Inflammatory macrophage treated with lipopolysaccharide for 4 hours (primary cell): Measurements from ENCODE around the gene SLC15A1.
"Not testable (repeated sequence)": the region's sequence is repeated elsewhere in the genome, so short reads cannot be mapped to it uniquely, and the experiment has no call there.

Source experiments
- DNase-seq: peaks from one replicate; pipeline ENCODE4 v3.0.0-alpha.2; 2020

Gene SLC15A1

DNA sequence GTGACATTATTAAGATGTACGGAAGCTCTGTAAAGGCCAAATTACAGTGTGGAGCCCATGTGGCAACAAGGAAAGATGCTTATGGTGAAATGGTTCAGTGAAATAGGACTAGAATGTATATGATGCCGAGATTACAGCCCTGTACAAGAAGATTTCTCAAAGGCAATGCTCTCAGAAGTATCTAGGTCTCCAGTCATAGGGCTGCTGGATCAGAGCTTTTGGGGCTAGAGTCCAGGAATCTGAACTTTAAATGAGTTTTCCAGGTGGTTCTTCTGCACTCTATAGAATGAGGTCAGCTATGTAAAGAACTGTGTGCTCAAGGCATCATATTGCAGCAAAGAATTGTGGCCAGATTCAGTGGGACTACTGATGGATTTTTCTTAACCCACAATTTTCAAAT is 100.2 kb downstream of the SLC15A1 start:
- DNase-seq, result no peak

DNA sequence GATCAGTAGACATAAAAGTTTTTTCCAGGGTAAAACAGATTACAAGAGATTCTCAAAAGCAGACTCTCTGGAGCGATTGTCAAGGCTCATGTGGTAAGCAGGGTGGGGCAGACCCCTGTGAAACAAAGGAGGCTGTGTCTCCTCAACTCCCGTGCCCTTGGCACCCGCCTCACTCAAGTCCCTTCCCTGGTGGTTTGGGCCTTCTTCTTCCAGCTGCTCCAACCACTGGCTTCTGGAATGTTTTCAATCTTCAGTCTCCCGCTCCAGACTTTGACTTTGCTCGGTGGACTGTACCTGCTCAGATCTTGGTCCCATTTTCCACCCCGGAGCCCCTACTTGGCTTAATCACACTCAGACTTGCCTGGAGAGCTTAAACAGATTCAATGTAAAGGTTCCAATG is 100.7 kb downstream of the SLC15A1 start:
- no peak for DNase-seq

DNA sequence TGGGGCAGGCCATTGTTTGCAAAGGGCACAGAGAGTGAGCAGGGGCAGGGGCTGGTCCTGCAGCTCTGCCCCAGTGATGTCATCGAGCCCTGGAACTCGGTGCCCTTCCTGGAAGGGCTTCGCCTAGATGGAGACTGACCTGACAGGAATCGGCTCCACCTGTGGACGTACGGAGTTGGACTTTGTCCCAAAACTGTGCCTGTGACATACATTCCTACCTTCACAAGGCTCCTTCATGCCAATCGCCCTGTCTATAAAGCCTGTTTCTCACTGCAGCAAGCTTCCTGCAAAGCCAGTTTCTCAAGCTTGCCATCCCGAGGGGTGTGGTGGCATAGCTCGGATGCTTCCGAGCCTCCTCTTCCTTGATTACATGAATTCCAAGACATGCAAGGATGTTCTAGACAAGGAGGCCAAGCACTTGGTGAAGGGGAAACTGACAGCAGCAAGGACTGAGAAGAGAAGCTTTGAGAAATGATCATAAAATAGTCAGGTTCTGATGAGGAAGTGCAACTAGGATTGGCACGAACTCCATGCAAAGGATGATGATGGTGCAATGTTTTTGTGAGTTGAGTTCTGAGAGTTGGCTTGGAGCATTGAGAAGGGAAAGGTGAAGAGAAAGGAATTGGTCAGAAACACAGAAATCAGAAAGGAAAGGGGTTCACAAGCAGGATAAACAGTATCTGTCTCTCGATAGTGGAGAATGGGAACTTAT is 101.9 kb downstream of the SLC15A1 start:
- peak; percentile 81 for DNase-seq

DNA sequence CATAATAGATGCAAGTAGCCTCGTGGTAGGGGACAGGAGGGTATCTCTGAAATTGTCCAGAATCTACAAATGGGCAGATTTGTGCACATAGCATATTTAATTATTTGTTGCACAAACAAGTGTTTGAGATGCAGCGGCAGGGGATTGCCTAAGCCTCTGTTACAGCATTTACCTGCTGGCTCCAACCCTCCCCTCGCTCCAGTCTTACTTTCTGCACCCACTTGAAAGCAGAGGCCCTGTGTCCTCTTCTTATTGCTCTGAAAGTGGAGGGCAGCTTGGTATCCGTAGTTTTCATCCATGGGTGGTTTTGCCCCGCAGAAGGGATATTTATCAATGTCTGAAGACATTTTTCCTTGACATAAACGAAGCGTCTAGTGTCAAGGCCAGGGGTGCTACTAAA is 102.6 kb downstream of the SLC15A1 start:
- no peak for DNase-seq

DNA sequence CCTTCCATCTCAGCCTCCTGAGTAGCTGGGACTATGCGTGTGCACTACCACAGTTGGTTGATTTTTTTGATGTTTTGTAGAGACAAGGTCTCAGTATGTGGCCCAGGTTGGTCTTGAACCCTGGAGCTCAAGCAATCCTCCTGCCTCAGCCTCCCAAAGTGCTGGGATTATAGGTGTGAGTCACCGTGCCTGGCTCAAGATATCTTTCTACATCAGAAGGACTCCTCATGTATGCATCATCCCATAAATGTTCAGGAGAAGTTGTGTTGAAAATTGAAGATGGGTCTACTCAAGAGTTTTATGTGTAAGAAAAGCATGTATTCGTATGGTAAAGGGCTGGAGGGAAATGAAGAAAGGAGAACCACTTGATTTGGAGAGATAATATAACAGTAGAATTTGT is 103.8 kb downstream of the SLC15A1 start:
- peak; percentile 31 for DNase-seq

DNA sequence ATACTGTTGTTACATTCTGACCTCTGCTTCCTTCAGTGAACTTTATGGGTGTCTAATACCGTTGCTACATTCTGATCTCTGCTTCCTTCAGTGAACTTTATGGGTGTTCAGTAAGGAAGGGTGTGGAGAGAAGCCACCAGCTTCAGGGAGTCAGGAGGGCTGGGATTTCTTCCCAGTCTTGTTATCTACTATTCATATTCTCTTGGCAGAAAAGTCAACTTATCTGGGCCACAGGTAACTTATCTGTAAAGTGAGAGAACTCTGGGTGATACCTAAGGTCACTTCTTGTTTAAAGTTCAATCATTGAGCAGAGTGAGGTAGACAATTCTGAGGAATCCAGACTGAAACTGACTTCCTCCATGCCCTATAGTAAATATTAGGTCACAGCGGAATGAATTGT is 104.3 kb downstream of the SLC15A1 start:
- DNase-seq, result no peak

DNA sequence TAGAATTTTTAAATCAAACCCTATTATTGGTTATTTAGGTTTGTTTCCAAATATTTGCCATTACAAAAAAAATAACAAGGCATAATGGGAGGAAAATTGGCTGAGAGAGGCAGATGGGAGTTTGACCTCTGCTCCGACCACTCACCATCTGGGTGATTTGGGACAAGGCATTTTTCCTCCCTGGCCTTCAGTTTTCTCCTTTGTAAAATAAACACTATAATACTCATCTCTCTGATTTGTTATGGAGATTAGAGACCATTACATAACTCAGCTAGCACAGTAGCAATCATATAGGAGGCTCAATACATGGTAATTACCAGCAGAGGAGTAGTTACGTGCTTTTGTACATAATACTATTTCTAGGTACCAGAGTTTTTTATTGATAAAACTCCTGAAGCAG is 105.4 kb downstream of the SLC15A1 start:
- DNase-seq, result no peak

DNA sequence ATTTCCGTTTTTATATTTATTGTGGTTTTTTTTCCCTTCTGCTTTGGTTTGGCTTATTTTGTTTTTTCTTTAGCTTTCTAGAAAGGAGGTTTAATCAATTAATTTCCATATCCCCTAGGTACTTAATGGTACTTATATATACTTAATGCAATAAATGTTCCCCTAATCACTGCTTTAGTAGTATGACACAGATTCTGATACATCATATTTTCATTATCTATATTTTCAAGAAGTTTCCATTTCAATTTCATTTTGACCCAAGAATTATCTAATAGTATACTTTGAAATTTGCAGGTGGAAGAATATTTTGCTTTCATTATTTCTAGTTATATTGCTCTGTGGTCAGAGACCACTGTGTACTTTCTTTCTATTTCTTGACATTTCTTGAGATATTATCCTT is 109.0 kb downstream of the SLC15A1 start:
- DNase-seq, result no peak

DNA sequence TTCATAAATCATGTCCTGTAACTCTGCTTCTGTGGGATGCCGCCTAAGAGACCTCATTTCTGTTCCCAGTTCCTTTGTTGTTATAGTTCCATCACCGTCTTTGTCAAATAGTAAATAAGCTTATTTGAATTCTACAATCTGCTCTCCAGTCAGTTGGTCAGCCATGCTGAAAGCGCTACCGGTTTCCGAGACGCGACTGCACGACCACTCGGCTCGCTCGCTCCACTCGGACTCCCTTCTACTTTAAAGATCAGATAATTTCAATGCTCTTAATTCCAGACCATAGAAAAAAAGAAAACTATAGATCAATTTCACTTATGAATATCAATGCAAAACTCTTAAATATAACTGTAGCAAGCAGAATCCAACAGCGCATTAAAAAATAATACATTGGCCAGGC is 111.4 kb downstream of the SLC15A1 start:
- DNase-seq, result no peak

DNA sequence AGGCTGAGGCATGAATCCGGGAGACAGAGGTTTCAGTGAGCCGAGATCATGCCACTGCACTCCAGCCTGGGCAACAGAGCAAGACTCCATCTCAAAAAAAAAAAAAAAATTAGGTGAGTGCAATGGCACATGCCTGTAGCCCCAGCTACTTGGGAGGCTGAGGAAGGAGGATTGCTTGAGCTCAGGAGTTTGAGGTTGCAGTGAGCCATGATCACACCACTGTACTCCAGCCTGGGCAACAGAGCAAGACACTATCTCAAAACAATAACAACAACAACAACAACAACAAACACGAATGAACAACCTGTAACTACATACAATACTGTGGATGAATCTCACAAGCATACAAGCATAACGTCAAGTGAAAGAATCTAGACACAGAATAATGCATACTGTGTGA is 112.7 kb downstream of the SLC15A1 start:
- DNase-seq, result not testable (repeated sequence)

DNA sequence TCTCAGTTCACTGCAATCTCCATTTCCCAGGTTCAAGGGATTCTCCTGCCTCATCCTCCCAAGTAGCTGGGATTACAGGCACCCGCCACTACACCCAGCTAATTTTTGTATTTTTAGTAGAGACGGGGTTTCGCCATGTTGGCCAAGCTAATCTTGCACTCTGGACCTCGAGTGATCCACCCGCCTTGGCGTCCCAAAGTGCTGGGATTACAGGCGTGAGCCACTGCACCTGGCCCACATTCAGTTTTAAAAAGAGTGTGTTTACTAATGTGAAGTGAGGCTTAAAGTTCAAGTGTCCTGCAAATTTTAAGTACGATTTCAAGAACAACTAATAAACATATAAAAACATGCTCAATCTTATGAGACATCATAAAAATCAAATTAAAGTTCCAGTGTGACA is 114.1 kb downstream of the SLC15A1 start:
- DNase-seq, result not testable (repeated sequence)
